Measurements from ENCODE around the gene APBA1.

The APBA1 gene

GRCh38 chr9:69585571-69585970 is 86.6 kb downstream of the APBA1 start:
- H3K36me3 Mint-ChIP-seq: no peaks in the 10 kb centered on the region
- H3K9me3 Mint-ChIP-seq: no peaks in the 10 kb centered on the region
- ATAC-seq (ENCODE audit: low read depth) (no peak), DNase-seq (ENCODE audit: low spot score in 2 of 2) (no peak)
- peaks cover 6% of the 10 kb centered on the region for H3K4me1 Mint-ChIP-seq
- H3K27ac Mint-ChIP-seq: no peak overlapping the region
- no peak overlapping the region for H3K4me3 Mint-ChIP-seq
- H3K27me3 Mint-ChIP-seq: peaks cover 4% of the 10 kb centered on the region

GRCh38 chr9:69584759-69585158 is 87.4 kb downstream of the APBA1 start:
- Mint-ChIP-seq H3K4me3 (no peak overlapping the region), H3K9me3 (no peaks in the 10 kb centered on the region), H3K27ac (no peak overlapping the region), H3K36me3 (no peaks in the 10 kb centered on the region), H3K4me1 (peaks cover 6% of the 10 kb centered on the region), H3K27me3 (peaks cover 4% of the 10 kb centered on the region)
- no peak for ATAC-seq (ENCODE audit: low read depth)
- no peak for DNase-seq (ENCODE audit: low spot score in 2 of 2)

GRCh38 chr9:69583645-69584234 is 88.4 kb downstream of the APBA1 start:
- H3K9me3 Mint-ChIP-seq: no peaks in the 10 kb centered on the region
- no peak for ATAC-seq (ENCODE audit: low read depth)
- peaks cover 6% of the 10 kb centered on the region for H3K27me3 Mint-ChIP-seq
- DNase-seq (ENCODE audit: low spot score in 2 of 2): no peak
- no peaks in the 10 kb centered on the region for H3K36me3 Mint-ChIP-seq
- H3K4me3 Mint-ChIP-seq: no peak overlapping the region
- H3K4me1 Mint-ChIP-seq: peaks cover 6% of the 10 kb centered on the region
- no peak overlapping the region for H3K27ac Mint-ChIP-seq

GRCh38 chr9:69582544-69583297 is 89.5 kb downstream of the APBA1 start:
- no peak for ATAC-seq (ENCODE audit: low read depth)
- Mint-ChIP-seq H3K27ac (no peak overlapping the region), H3K36me3 (no peaks in the 10 kb centered on the region), H3K4me3 (no peak overlapping the region), H3K4me1 (peaks cover 6% of the 10 kb centered on the region), H3K9me3 (no peaks in the 10 kb centered on the region), H3K27me3 (peaks cover 6% of the 10 kb centered on the region)
- DNase-seq (ENCODE audit: low spot score in 2 of 2): no peak

DNA sequence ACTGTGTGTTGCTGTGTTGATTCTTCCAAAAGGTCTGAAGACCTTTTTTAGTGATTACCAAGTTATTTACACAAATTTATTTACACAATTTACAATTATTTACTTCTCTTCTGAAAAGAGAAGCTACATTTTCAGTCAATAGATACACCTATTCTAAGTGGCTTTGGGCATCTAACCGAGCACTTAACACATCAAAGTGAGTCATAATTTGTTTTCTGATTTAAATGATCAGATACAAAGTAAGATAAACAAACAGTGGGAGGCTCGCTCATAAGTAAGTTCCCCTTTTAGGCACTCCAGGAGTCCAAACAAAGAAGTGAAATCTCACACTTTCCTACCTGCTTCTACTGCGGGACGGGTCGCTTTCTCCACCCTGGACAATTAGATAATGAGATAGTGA is 90.2 kb downstream of the APBA1 start:
- DNase-seq (ENCODE audit: low spot score in 2 of 2): no peak
- no peak for ATAC-seq (ENCODE audit: low read depth)
- H3K27me3 Mint-ChIP-seq: peaks cover 6% of the 10 kb centered on the region

GRCh38 chr9:69580582-69581214 is 91.5 kb downstream of the APBA1 start:
- Mint-ChIP-seq H3K4me3 (no peak overlapping the region), H3K27ac (no peak overlapping the region), H3K27me3 (peaks cover 6% of the 10 kb centered on the region), H3K4me1 (peaks cover 6% of the 10 kb centered on the region), H3K36me3 (no peaks in the 10 kb centered on the region), H3K9me3 (no peaks in the 10 kb centered on the region)
- no peak for ATAC-seq (ENCODE audit: low read depth)
- no peak for DNase-seq (ENCODE audit: low spot score in 2 of 2)

More for the DNA sequence above, 90.2 kb downstream of the APBA1 start:
- Mint-ChIP-seq H3K9me3 (no peaks in the 10 kb centered on the region), H3K4me3 (no peak overlapping the region), H3K4me1 (peaks cover 6% of the 10 kb centered on the region), H3K27ac (no peak overlapping the region), H3K36me3 (no peaks in the 10 kb centered on the region)

DNA sequence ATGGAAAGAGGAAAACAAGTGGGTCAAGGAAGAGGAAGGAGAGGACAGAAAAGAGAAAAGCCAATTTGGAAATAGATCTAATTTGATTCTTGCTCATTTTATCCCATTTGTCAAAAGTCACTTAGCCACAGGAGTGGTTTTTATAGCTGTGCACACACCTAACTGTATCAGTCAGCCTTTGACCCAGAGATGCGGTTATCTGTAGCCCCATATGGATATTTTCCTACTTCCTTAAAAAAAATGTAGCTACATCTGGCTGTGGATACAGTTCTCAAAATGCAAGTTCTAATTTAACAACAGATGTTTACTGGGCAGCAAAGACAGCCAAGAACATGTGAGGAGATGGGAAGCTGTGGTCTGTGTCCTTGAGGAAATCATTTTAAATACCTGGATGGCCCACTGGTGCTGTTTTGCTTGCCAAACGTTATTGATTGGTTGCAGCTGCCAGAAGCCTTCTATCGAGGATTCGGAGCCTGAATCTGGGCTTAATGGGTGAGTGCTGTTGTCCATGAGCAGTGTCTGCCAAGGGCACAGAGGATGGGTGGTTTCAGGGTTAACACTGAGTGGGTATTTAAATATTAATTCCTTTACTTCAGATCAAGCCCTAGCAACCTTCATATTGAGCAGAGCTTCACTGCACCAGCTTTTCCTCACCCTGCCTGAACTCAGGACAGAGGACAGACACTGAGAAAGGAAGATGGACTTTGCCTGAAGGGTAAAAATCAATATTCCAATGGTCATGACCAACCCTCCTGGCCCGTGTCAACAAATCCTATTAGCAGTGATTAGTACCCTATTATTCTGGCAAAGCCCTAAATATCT is 92.2 kb downstream of the APBA1 start:
- ATAC-seq (ENCODE audit: low read depth): no peak
- Mint-ChIP-seq H3K27me3 (peaks cover 6% of the 10 kb centered on the region), H3K27ac (no peak overlapping the region), H3K9me3 (no peaks in the 10 kb centered on the region), H3K36me3 (no peaks in the 10 kb centered on the region), H3K4me3 (no peak overlapping the region), H3K4me1 (peaks cover 6% of the 10 kb centered on the region)
- no peak for DNase-seq (ENCODE audit: low spot score in 2 of 2)

GRCh38 chr9:69579032-69579758 is 93.0 kb downstream of the APBA1 start:
- H3K27me3 Mint-ChIP-seq: peaks cover 6% of the 10 kb centered on the region
- no peak overlapping the region for H3K27ac Mint-ChIP-seq
- ATAC-seq (ENCODE audit: low read depth) (no peak), DNase-seq (ENCODE audit: low spot score in 2 of 2) (no peak)
- H3K9me3 Mint-ChIP-seq: no peaks in the 10 kb centered on the region
- no peak overlapping the region for H3K4me3 Mint-ChIP-seq
- H3K36me3 Mint-ChIP-seq: no peaks in the 10 kb centered on the region
- H3K4me1 Mint-ChIP-seq: peaks cover 6% of the 10 kb centered on the region

- Mint-ChIP-seq H3K9me3 (no peaks in the 10 kb centered on the region), H3K27me3 (peaks cover 6% of the 10 kb centered on the region), H3K4me3 (no peak overlapping the region), H3K36me3 (no peaks in the 10 kb centered on the region), H3K4me1 (peaks cover 6% of the 10 kb centered on the region), H3K27ac (no peak overlapping the region)
- no peak for ATAC-seq (ENCODE audit: low read depth)
- no peak for DNase-seq (ENCODE audit: low spot score in 2 of 2)
These were observed 94.1 kb downstream of the APBA1 start for GRCh38 chr9:69578026-69578425.

DNA sequence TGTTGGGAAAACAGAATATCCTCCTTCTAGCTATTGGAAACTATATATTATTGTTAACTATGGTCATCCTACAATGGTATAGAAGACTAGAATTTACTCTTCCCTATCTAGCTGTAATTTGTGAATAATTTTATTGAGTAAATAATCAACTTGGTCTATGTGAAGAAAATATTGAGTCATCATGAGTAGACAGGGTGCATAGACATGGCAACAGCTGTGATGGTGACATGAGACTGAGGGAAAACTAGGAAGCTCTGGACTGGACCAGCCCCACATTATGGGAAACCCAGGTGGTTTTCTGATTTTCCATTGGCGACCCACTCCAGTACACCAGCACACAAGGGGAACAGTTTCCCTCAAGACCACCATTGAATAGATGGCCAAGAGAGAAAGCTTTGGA is 95.0 kb downstream of the APBA1 start:
- Mint-ChIP-seq H3K4me3 (no peak overlapping the region), H3K27ac (no peak overlapping the region), H3K27me3 (peaks cover 9% of the 10 kb centered on the region), H3K4me1 (no peaks in the 10 kb centered on the region), H3K36me3 (no peaks in the 10 kb centered on the region), H3K9me3 (no peaks in the 10 kb centered on the region)
- ATAC-seq (ENCODE audit: low read depth) (no peak), DNase-seq (ENCODE audit: low spot score in 2 of 2) (no peak)

GRCh38 chr9:69574057-69574456 is 98.1 kb downstream of the APBA1 start:
- ATAC-seq (ENCODE audit: low read depth): no peak
- Mint-ChIP-seq H3K27ac (no peak overlapping the region), H3K36me3 (no peaks in the 10 kb centered on the region), H3K4me1 (no peaks in the 10 kb centered on the region), H3K4me3 (no peak overlapping the region), H3K9me3 (no peaks in the 10 kb centered on the region), H3K27me3 (peaks cover 7% of the 10 kb centered on the region)
- no peak for DNase-seq (ENCODE audit: low spot score in 2 of 2)

- no peak overlapping the region for H3K27ac Mint-ChIP-seq
- DNase-seq (ENCODE audit: low spot score in 2 of 2) (no peak), ATAC-seq (ENCODE audit: low read depth) (no peak)
- H3K4me1 Mint-ChIP-seq: no peaks in the 10 kb centered on the region
- H3K36me3 Mint-ChIP-seq: no peaks in the 10 kb centered on the region
- peaks cover 6% of the 10 kb centered on the region for H3K27me3 Mint-ChIP-seq
- no peak overlapping the region for H3K4me3 Mint-ChIP-seq
- no peaks in the 10 kb centered on the region for H3K9me3 Mint-ChIP-seq
These were observed 98.5 kb downstream of the APBA1 start for GRCh38 chr9:69573651-69574050.

DNA sequence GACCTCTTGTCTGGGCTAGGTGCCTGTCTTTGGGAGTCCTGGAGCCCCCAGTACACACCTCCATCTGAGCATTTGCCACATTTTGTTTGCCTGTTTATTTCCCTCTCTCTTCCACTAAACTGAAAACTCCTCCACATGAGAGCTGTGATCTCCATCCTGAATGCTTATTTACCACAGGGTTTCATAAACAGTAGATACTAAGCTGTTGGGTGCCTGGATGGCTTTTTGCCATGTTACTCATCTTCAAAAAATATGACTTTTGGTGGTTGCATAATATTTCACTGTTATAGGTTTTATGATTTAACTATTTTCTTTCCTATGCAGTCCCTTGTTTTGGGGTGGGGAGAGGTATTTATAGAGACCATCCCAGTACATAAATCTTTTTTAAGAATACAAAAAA is 99.6 kb downstream of the APBA1 start:
- DNase-seq (ENCODE audit: low spot score in 2 of 2) (no peak), ATAC-seq (ENCODE audit: low read depth) (no peak)
- Mint-ChIP-seq H3K27me3 (peaks cover 7% of the 10 kb centered on the region), H3K4me3 (no peak overlapping the region), H3K9me3 (no peaks in the 10 kb centered on the region), H3K27ac (no peak overlapping the region), H3K4me1 (no peaks in the 10 kb centered on the region), H3K36me3 (no peaks in the 10 kb centered on the region)

Data from memory B cell (primary cell).